Islet of Langerhans (tissue), 1 donor: Measurements from ENCODE around the gene SDR39U1.

Experiments used
- FAIRE-seq: peaks from one replicate; lab custom pipeline; 2011; peaks lifted over from hg19 to GRCh38; lab: Jason Lieb, UNC

Gene SDR39U1

DNA sequence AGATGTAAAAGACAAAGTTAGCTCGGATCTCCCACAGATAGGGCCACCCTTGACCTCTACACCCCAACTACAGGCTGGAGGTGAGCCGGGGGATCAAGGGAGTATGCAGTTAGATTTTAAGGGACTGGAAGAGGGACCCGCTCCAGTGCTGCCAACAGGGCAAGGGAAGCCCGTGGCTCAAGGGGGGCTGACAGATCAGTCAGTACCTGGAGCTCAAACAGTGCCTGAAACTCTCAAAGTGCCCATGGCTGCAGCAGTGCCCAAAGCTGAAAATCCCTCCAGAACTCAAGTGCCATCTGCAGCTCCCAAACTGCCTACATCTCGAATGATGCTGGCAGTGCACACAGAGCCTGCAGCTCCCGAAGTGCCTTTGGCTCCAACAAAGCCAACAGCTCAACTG, 33.4 kb downstream of the SDR39U1 start:
- FAIRE-seq = no peak

- no peak for FAIRE-seq
These were observed 33.8 kb downstream of the SDR39U1 start for GRCh38 chr14:24408764-24409163.

DNA sequence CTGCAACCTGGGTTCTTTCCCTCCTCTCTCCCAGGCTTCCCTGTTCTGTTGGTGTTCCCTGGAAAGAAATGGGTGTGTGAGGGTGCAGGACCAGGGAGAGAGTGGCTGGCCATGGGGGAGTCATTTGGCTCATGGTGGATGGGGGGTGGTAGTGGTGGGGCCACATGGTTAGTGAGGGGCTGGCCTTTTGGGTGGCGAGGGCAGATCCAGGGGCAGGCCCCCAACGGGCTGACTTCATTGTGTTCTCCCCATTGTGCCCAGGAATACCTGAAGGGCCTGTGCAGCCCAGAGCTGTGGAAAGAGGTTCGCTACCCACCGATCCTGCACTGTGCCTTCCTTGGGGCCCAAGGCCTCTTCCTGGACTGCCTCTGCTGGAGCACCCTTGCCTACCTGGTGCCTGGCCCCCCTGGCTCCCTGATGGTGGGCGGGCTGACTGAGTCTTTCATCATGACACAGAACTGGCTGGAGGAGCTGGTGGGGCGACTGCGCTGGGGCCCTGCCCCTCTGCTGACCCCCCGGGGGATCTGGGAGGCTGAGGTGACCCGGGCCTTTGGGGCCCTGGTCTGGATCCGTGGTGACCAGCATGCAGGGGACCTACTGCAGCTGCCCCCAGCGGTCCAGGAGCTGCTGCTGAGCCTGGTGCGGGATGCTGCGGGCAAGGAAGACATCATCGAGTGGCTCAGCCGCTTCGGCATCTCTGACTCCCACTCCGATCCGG, 34.8 kb downstream of the SDR39U1 start:
- FAIRE-seq = no peak

- FAIRE-seq = no peak
These were observed 36.2 kb downstream of the SDR39U1 start for GRCh38 chr14:24406416-24406815.

GRCh38 chr14:24404814-24405213, 37.8 kb downstream of the SDR39U1 start:
- no peak for FAIRE-seq

DNA sequence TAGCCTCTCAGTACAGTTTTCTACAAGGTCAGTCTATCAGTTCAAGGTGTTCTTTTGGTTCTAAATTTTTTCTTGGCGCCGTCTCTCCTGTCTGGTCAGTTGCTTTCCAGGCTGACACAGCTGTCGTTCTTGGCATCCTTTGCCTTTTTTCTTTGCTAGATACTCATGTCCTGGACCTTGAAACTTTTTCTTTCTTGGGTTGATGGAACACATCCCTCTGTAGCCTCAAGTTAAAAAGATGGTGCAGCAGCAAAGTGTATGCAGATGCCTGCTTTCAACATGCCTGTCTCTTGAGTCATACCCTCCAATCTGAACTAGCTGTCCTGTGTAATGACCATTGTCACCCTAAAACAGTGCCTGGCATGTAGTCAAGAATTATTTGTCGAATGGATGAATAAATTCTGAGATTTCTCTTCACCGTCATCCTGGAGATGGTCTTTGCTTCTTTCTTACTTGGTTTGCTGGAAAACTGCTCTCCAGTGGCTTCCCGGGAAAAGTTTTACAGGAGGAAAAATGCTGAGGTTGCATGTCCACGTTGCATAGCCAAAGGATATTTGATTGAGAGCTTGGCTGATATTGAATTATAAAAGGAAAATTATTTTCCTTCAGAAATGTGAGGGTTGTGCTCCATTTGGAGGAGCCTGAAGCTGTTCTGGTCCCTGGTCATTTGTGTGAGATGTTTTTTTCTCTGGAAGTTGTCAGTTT, 39.1 kb downstream of the SDR39U1 start:
- no peak for FAIRE-seq

DNA sequence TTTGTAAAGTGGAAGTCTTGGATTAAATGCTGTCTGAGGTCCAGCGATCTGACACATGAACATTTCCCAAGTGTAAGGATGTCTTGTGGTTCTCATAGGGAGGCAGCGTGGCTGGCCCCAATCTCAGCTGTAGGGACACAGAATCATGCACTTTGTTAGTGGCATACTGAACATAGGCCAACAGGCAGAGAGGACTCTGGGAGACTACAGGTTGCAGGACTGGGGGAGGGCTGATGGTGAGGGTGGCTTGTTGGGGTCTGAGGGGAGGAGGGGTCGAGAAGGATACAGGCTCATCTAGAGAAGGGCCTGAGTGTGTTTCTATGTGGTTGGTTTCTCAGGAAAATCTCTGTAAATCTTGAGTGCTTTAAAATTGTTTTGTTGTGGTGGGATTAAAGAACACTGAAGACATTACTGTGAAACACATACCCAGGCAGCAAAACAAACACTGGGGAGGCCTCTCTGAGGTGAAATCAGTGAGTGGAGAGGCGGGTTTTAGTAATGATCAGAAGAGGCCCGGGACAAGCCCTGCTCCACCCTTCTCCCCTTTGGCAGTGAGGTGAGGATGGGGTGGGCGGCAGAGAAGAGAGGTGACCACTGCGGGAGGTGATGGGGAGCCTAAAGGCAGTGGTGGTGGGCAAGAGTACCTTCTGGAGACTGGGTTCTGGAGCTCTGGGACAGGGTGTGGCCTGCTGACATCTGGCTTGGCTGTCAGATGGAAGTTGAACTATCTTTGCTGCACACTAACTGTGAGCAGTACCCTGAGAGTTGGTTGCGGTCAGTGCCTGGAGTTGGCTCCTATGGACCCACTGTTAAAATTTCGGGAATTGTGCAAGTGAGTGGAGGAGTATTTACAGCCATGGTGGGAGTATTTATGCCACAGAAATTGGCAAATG, 40.5 kb downstream of the SDR39U1 start:
- FAIRE-seq = no peak

GRCh38 chr14:24399999-24400718, 42.4 kb downstream of the SDR39U1 start:
- FAIRE-seq = no peak

GRCh38 chr14:24399447-24399822, 43.1 kb downstream of the SDR39U1 start:
- FAIRE-seq = no peak

- FAIRE-seq = no peak
These were observed 43.7 kb downstream of the SDR39U1 start, which contains the start of gene NYNRIN for GRCh38 chr14:24398653-24399446. NYNRIN (plus strand) TSS chr14:24399003; CDS start chr14:24399247, 244 bp downstream.

DNA sequence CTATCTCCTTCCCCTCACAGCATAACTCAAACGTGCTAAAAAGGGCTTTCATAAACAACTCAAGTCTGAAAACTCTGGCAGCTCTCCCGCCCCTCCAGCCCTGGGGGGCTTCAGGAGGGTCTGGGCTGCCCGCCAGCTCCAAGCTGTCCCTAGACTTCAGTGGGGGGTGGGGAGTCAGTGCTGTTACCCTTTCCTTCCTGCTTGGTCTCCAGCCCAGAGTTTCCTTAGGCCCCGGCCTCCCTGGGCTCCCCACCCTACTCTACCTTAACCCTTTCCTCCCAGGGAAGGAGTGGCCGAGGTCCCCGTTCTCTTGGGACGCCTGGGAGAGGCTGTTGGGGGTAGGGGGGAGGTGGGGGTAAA, 44.3 kb downstream of the SDR39U1 start:
- FAIRE-seq = no peak

DNA sequence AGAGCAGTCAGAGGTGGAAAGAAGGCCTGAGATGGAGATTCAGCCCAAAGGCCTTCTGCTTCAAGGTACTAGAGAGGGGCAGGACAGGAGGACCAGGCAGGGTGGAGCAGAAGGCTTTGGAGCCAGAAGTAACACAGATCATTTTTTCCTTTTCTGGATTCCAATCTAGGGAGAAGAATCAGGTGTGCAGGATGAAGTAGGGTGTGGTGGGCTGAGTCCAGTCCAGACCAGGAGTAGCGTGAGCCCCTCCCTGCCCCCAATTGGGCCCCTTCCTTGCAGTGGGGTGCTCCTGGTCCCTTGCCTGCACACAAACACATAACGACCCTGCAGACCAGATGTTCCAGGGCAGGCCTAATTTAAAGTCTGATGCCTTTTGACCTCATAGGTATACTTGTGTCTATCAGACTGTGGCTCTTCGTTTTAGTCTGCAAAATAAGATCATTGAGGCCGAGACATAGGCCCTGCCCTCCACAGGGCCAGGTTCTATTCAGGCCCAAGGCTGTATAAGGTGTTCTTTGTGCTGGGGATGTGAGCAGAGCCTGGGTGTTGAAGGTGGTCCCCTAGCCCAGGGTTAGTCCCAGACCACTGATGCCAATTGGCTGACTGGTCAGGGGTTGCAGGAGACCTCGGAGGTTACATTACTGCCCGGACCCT, 44.8 kb downstream of the SDR39U1 start:
- no peak for FAIRE-seq

- FAIRE-seq = no peak
These were observed 46.7 kb downstream of the SDR39U1 start for GRCh38 chr14:24395609-24396582.

DNA sequence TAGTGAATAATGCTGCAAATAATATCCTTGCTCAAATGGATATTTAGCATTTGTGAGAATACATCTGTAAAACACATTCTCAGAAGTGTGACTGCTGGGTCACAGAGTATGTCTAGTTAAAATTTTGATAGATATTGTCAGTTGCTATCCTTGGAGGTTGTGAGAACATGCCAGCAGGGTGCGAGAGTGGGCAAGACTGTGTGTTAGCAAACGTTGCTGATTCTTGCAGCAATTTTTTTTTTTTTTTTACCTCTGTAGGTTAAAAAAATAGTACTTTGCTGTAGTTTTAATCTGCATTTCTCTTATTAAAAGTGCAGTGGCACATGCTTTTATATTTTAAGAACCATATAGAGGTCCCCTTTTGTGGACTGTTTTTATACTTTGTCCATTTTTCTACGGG, 48.3 kb downstream of the SDR39U1 start:
- FAIRE-seq = no peak

DNA sequence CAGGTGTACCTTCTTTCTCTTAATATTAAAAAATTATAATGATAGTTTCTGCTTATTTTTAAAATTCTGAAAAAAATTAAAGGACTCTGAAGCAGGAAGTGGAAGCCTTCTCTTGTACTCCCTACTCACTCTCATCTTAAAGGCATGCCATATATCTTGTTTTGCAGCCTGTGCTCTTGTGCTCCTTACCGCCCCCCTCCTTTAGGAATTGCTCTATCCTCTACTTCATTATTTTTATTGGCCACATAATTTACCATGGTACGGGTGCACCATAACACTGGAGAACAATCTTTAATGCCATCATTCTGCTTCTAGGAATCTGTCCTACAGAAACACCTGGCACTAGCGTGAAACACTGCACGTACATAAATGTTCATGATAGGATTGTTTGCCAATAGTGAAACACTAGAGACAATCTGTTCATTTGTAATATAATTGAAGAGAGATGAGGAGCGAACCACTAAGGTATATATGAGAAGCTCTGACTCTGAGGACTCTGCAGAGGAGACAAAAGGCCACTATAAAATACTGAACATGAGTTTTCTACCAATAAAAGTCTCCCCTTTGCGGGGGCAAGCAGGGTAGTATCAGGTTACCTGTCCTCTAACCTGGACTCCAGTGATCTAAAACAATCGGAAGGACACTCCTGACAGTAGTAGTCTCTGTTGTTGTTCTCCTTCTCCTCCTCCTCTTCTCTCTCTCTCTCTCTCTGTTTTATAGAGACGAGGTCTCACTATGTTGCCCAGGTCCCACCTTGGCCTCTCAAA, 50.1 kb downstream of the SDR39U1 start:
- FAIRE-seq = no peak

DNA sequence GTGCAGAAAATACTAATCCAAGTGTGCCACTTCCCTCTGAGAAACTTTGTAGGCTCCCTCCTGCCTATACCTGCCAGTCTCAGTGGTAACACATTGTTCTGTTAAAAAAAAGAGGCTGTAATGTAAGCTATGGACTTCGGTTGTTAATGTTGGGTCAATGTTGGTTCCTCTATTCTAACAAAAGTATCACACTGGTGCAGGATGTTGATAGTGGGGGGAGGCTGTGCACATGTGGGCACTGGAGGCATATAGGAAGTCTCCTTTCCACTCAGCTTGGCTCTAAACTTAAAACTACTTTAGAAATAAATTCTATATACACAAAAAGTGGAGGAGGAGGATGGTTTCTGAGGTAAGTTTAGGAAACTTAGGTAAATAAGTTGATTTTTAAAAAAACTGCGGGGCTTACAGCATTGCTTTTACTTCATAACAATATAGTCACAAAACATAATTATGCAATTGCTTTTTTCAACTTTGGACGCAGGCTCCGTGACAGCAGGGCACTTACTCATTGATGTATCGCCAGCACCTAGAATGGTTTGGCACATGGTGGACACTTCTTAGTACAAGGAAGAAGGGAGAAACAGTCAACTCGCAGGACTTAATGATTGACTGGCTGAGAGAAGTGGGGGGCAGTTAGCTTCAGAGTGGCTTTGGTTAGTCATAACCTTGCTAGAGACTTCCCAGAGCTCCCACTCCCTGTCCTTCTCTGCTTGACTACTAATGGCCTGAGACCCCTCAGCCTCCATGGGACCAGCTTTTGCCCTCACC, 51.7 kb downstream of the SDR39U1 start:
- no peak for FAIRE-seq
